Astrocyte (in vitro differentiated cells and primary cell): ENCODE measurements around the gene EPHB1. TPM values are rescaled to one million over a fixed set of nuclear protein-coding genes. Genes with fewer than 3 reads are reported as not detected.
"Not testable (repeated sequence)": the region's sequence is repeated elsewhere in the genome, so short reads cannot be mapped to it uniquely, and the experiment has no call there.

Source experiments
- DNase-seq: peaks from one replicate; pipeline ENCODE4 v3.0.0-alpha.2; 2010; ENCODE audit warnings: low read depth
- FAIRE-seq: peaks from 2 replicates; lab custom pipeline; 2011; peaks lifted over from hg19 to GRCh38; lab: Jason Lieb, UNC
- H2AFZ ChIP-seq: 2 replicates; pipeline ENCODE4 v1.6.0; 2012; ENCODE audit warnings: low read depth, low read length, inconsistent platforms
- H3K27ac ChIP-seq: 2 replicates; pipeline ENCODE4 v1.5.1; 2011; ENCODE audit warnings: low read depth, low read length, inconsistent platforms
- H3K27me3 ChIP-seq: 2 replicates; pipeline ENCODE4 v1.6.0; 2011; ENCODE audit warnings: low read length, inconsistent platforms; ENCODE audit not compliant: insufficient read depth
- H3K36me3 ChIP-seq: 2 replicates; pipeline ENCODE4 v1.5.1; 2011; ENCODE audit warnings: low read length, inconsistent platforms; ENCODE audit not compliant: insufficient read depth
- H3K4me1 ChIP-seq: 2 replicates; pipeline ENCODE4 v1.5.1; 2011; ENCODE audit warnings: low read length, inconsistent platforms; ENCODE audit not compliant: insufficient read depth
- H3K4me2 ChIP-seq: 2 replicates; pipeline ENCODE4 v1.6.0; 2012; ENCODE audit warnings: low read length, inconsistent platforms
- H3K4me3 ChIP-seq: 2 replicates; pipeline ENCODE4 v1.5.1; 2011; ENCODE audit warnings: low read depth, mild to moderate bottlenecking, low read length, inconsistent platforms; ENCODE audit not compliant: insufficient read depth
- H3K79me2 ChIP-seq: 2 replicates; pipeline ENCODE4 v1.6.0; 2012; ENCODE audit warnings: mild to moderate bottlenecking, low read length, inconsistent platforms; ENCODE audit not compliant: insufficient read depth
- H3K9ac ChIP-seq: 2 replicates; pipeline ENCODE4 v1.6.0; 2012; ENCODE audit warnings: mild to moderate bottlenecking, low read length, inconsistent platforms
- H3K9me3 ChIP-seq: 2 replicates; pipeline ENCODE4 v1.5.1; 2012; ENCODE audit warnings: low read depth, mild to moderate bottlenecking, low read length, inconsistent platforms; ENCODE audit not compliant: insufficient read depth
- H4K20me1 ChIP-seq: 2 replicates; pipeline ENCODE4 v1.6.0; 2012; ENCODE audit warnings: low read length, inconsistent platforms; ENCODE audit not compliant: insufficient read depth
- H3K27ac Mint-ChIP-seq: one replicate; pipeline ENCODE4 v1.8.0; 2021; ENCODE audit warnings: mild to moderate bottlenecking, mixed read lengths; ENCODE audit not compliant: unreplicated experiment
- H3K27me3 Mint-ChIP-seq: one replicate; pipeline ENCODE4 v1.8.0; 2021; ENCODE audit warnings: low read depth, mixed read lengths; ENCODE audit not compliant: unreplicated experiment
- H3K36me3 Mint-ChIP-seq: one replicate; pipeline ENCODE4 v1.8.0; 2021; ENCODE audit warnings: low read depth, mixed read lengths; ENCODE audit not compliant: unreplicated experiment
- H3K4me1 Mint-ChIP-seq: one replicate; pipeline ENCODE4 v1.8.0; 2021; ENCODE audit warnings: low read depth, mixed read lengths; ENCODE audit not compliant: unreplicated experiment
- H3K4me3 Mint-ChIP-seq: one replicate; pipeline ENCODE4 v1.8.0; 2021; ENCODE audit warnings: mild to moderate bottlenecking, moderate library complexity, mixed read lengths; ENCODE audit not compliant: unreplicated experiment
- H3K9me3 Mint-ChIP-seq: one replicate; pipeline ENCODE4 v1.8.0; 2021; ENCODE audit warnings: mild to moderate bottlenecking, mixed read lengths; ENCODE audit not compliant: unreplicated experiment
- EZH2 ChIP-seq: IDR thresholded peaks from 2 replicates; pipeline ENCODE4 v1.6.1; 2012; ENCODE audit warnings: mild to moderate bottlenecking, low read length, inconsistent platforms; ENCODE audit not compliant: insufficient read depth
- total RNA-seq: library from RNA; stranded (reverse); gene quantifications from 2 replicates; pipeline ENCODE4 v1.2.1, GENCODE V29; 2021
- TF ChIP-seq, protein P1 (sequence below): IDR thresholded peaks from 2 replicates; pipeline ENCODE4 v1.5.1; 2011; ENCODE audit warnings: low read depth, mild to moderate bottlenecking, inconsistent platforms, low read length, moderate library complexity; ENCODE audit not compliant: insufficient read depth

The EPHB1 gene
- total RNA-seq, 1 donor from 2014 or later, result 4.1 TPM

DNA sequence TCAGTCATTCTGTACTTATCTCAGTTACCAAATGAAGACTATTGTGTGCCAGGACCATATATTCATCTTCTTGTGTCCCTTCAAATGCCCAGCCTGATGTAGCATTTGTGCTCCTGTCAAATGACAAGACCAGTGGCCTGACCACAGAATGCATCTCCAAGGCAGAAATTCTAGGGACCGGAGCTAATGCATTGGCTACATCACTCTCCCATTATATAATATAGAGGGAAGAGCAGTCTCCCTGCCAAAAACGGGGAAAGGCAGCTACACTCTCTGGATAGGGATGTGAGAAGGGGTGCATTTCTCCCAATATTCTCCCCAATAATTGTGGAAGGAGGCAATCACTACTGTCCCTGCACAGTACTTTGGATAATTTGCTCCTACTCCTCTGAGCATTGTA lies 312.0 kb downstream of the EPHB1 start:
- H3K79me2 ChIP-seq, result no peaks in the 10 kb centered on the region
- Mint-ChIP-seq H3K4me3 (no peak overlapping the region), H3K9me3 (no peaks in the 10 kb centered on the region), H3K36me3 (no peaks in the 10 kb centered on the region), H3K27ac (no peak overlapping the region), H3K27me3 (peaks cover 9% of the 10 kb centered on the region), H3K4me1 (peaks cover 6% of the 10 kb centered on the region)
- H3K27ac ChIP-seq, result no peak overlapping the region
- no peak overlapping the region for H3K4me3 ChIP-seq
- no peak overlapping the region for H2AFZ ChIP-seq
- H3K4me1 ChIP-seq, result no peaks in the 10 kb centered on the region
- DNase-seq (no peak), FAIRE-seq (no peak)
- no peaks in the 10 kb centered on the region for H4K20me1 ChIP-seq
- no peaks in the 10 kb centered on the region for H3K36me3 ChIP-seq
- H3K9me3 ChIP-seq, result no peaks in the 10 kb centered on the region
- H3K27me3 ChIP-seq, result no peaks in the 10 kb centered on the region
- TF ChIP-seq EZH2, result no peak
- TF ChIP-seq, protein P1, sequence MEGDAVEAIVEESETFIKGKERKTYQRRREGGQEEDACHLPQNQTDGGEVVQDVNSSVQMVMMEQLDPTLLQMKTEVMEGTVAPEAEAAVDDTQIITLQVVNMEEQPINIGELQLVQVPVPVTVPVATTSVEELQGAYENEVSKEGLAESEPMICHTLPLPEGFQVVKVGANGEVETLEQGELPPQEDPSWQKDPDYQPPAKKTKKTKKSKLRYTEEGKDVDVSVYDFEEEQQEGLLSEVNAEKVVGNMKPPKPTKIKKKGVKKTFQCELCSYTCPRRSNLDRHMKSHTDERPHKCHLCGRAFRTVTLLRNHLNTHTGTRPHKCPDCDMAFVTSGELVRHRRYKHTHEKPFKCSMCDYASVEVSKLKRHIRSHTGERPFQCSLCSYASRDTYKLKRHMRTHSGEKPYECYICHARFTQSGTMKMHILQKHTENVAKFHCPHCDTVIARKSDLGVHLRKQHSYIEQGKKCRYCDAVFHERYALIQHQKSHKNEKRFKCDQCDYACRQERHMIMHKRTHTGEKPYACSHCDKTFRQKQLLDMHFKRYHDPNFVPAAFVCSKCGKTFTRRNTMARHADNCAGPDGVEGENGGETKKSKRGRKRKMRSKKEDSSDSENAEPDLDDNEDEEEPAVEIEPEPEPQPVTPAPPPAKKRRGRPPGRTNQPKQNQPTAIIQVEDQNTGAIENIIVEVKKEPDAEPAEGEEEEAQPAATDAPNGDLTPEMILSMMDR, result no peak
- no peak overlapping the region for H3K4me2 ChIP-seq
- no peak overlapping the region for H3K9ac ChIP-seq

DNA sequence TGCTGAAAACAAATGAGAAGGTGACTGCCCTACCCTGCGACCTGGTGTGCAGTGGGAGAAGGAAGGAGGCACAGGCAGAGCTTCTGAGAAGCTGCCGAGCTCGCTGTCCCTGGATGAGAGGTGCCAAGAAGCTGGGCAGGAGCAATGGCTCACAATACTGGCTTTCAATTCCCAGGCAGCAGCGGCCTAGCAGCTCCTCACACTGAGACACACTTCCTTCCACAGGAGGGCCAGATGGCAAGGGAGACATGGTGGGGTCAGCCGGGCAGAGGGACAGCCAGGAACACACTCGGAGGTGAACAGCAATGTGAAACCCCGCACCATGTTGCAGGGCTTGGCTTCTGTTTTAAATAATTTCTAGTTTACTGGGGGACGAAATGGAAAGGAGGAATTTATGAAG lies 314.6 kb downstream of the EPHB1 start:
- Histone ChIP-seq H3K4me1 (no peaks in the 10 kb centered on the region), H4K20me1 (no peaks in the 10 kb centered on the region), H3K4me3 (no peak overlapping the region), H3K79me2 (no peaks in the 10 kb centered on the region), H3K4me2 (no peak overlapping the region), H3K9me3 (peaks cover 2% of the 10 kb centered on the region), H2AFZ (no peak overlapping the region), H3K27ac (no peak overlapping the region), H3K36me3 (no peaks in the 10 kb centered on the region), H3K27me3 (no peaks in the 10 kb centered on the region), H3K9ac (no peak overlapping the region)
- Mint-ChIP-seq H3K4me1 (no peaks in the 10 kb centered on the region), H3K9me3 (no peaks in the 10 kb centered on the region), H3K27me3 (peaks cover 9% of the 10 kb centered on the region), H3K36me3 (no peaks in the 10 kb centered on the region), H3K4me3 (no peak overlapping the region), H3K27ac (no peak overlapping the region)
- FAIRE-seq (no peak), DNase-seq (no peak)
- TF ChIP-seq, protein P1, result no peak
- TF ChIP-seq EZH2, result no peak

DNA sequence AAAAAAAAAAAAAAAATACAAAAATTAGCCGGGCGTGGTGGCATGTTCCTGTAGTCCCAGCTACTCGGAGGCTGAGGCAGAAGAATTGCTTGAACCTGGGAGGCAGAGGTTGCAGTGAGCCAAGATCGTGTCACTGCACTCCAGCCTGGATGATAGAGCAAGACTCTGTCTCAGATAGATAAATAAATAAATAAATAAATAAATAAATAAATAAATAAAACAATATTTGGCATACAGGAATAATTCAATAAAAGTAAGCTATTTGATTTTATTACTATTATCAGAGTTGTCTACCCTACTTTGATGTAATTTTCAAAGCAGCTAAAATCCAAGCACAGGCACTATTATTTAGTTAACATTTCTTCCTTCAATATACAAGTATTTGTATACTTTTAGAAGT lies 319.5 kb downstream of the EPHB1 start:
- H3K36me3 Mint-ChIP-seq, FAIRE-seq: not testable (repeated sequence)

More for the DNA sequence above, 319.5 kb downstream of the EPHB1 start:
- H4K20me1 ChIP-seq, H3K9ac ChIP-seq, H3K4me3 Mint-ChIP-seq, H3K79me2 ChIP-seq, H3K27ac ChIP-seq, H3K4me2 ChIP-seq, H3K9me3 Mint-ChIP-seq, H3K27me3 ChIP-seq, DNase-seq, H3K4me1 Mint-ChIP-seq, H3K4me3 ChIP-seq, H2AFZ ChIP-seq, H3K36me3 ChIP-seq, H3K27ac Mint-ChIP-seq, H3K4me1 ChIP-seq, H3K9me3 ChIP-seq: not testable (repeated sequence)
- H3K27me3 Mint-ChIP-seq, result peaks cover 14% of the 10 kb centered on the region
